GM12878 (cell line): ENCODE results near the gene REPIN1. TPM values are rescaled to one million over a fixed set of nuclear protein-coding genes. Genes with fewer than 3 reads are reported as not detected.

Experiments used
- ATAC-seq: fragments of 200-7000 bp; cut with Tn5 transposase; 3 replicates; pipeline ENCODE4 v1.9.1; 2020; ENCODE audit warnings: mild to moderate bottlenecking, moderate library complexity
- BruUV-seq: library from RNA; stranded (reverse); fragments of 400-500 nt; replicated peaks from 2 replicates; lab custom pipeline; 2021; lab: Mats Ljungman, UMichigan
- CTCF ChIA-PET: fragments of 300-600 bp; sonication (Branson Sonifier 250); formaldehyde crosslinking; extraction: SDS; loops from one replicate; lab custom pipeline; 2021; ENCODE audit warnings: inconsistent platforms; lab: Yijun Ruan, JAX
- POLR2A ChIA-PET: fragments of 350-600 bp; formaldehyde crosslinking; extraction: SDS; loops from one replicate; lab custom pipeline; 2021; ENCODE audit warnings: inconsistent platforms; lab: Charles Lee
- RAD21 ChIA-PET: fragments of 300-600 bp; sonication (Branson Sonifier 250); formaldehyde crosslinking; loops from one replicate; lab custom pipeline; 2023; ENCODE audit warnings: antibody characterized with exemption; ENCODE audit not compliant: unreplicated experiment; lab: Charles Lee
- SMC1A ChIA-PET: fragments of 300-600 bp; sonication (Branson Sonifier 250); formaldehyde crosslinking; loops from one replicate; lab custom pipeline; 2023; ENCODE audit not compliant: unreplicated experiment, uncharacterized antibody; lab: Charles Lee
- DNase-seq: peaks from one replicate; pipeline ENCODE4 v3.0.0-alpha.2; 2011; ENCODE audit warnings: low read depth, low spot score
- FAIRE-seq: peaks from 3 replicates; lab custom pipeline; 2011; peaks lifted over from hg19 to GRCh38; lab: Jason Lieb, UNC
- H2AFZ ChIP-seq: 2 replicates; pipeline ENCODE4 v1.6.0; 2011; ENCODE audit warnings: low read depth, low read length, control low read depth; ENCODE audit not compliant: control insufficient read depth
- H3K27ac ChIP-seq: 2 replicates; pipeline ENCODE4 v1.5.1; 2011; ENCODE audit warnings: control low read depth; ENCODE audit not compliant: control insufficient read depth, insufficient read depth
- H3K27me3 ChIP-seq, 2 experiments: replicated peaks in 1 of 2; 2 replicates each; pipeline versions ENCODE4 v1.6.0 to v1.6.1; 2011; ENCODE audit warnings: low read length in 1 of 2; ENCODE audit not compliant: control insufficient read depth in 2 of 2, insufficient read depth in 2 of 2
- H3K36me3 ChIP-seq, 2 experiments: 2 replicates each; pipeline ENCODE4 v1.5.1; 2011; ENCODE audit warnings: low read length in 1 of 2; ENCODE audit not compliant: control insufficient read depth in 2 of 2, insufficient read depth in 2 of 2
- H3K4me1 ChIP-seq: 2 replicates; pipeline ENCODE4 v1.6.1; 2011; ENCODE audit warnings: mild to moderate bottlenecking, low read length, moderate library complexity, mixed read lengths; ENCODE audit not compliant: control insufficient read depth, insufficient read depth
- H3K4me2 ChIP-seq: 2 replicates; pipeline ENCODE4 v1.6.0; 2011; ENCODE audit warnings: control low read depth; ENCODE audit not compliant: control insufficient read depth, insufficient read depth
- H3K4me3 ChIP-seq: fragments of 200-600 bp; sonication (generic); 2 replicates; pipeline ENCODE4 v1.5.1; 2016
- H3K79me2 ChIP-seq: 2 replicates; pipeline ENCODE4 v1.6.0; 2011; ENCODE audit warnings: low read length; ENCODE audit not compliant: control insufficient read depth, insufficient read depth
- H3K9ac ChIP-seq: 2 replicates; pipeline ENCODE4 v1.8.0; 2011; ENCODE audit warnings: low read length, control low read depth, mixed read lengths; ENCODE audit not compliant: control insufficient read depth, insufficient read depth
- H3K9me3 ChIP-seq: replicated peaks from 3 replicates; pipeline ENCODE4 v1.5.1; 2011; ENCODE audit warnings: mild to moderate bottlenecking, low read length; ENCODE audit not compliant: control insufficient read depth, insufficient read depth
- H4K20me1 ChIP-seq: 2 replicates; pipeline ENCODE4 v1.6.0; 2011; ENCODE audit not compliant: control insufficient read depth, insufficient read depth
- FOS ChIP-seq: IDR thresholded peaks from 3 replicates; pipeline ENCODE4 v1.6.1; 2011; ENCODE audit warnings: borderline replicate concordance; ENCODE audit not compliant: insufficient read length; ENCODE audit errors: extremely low read depth
- KLF5 ChIP-seq: fragments of 450-650 bp; IDR thresholded peaks from 2 replicates; pipeline ENCODE4 v1.6.1; 2014; ENCODE audit warnings: mild to moderate bottlenecking; ENCODE audit not compliant: partially characterized antibody
- MXI1 ChIP-seq: fragments of 150-350 bp; IDR thresholded peaks from 2 replicates; pipeline ENCODE4 v1.6.1; 2011; ENCODE audit warnings: low read depth, mild to moderate bottlenecking, inconsistent platforms, low read length, improper control_type of control experiment
- SRF ChIP-seq, 2 experiments: IDR thresholded peaks; 2 replicates each; pipeline ENCODE4 v1.6.1; 2011; ENCODE audit warnings: low read depth in 2 of 2, low read length in 2 of 2, mild to moderate bottlenecking in 1 of 2, moderate library complexity in 1 of 2
- TAF1 ChIP-seq: IDR thresholded peaks from 2 replicates; pipeline ENCODE4 v1.6.1; 2011; ENCODE audit warnings: mild to moderate bottlenecking, low read depth, low read length, borderline replicate concordance
- ZNF24 ChIP-seq: fragments of 450-650 bp; IDR thresholded peaks from 2 replicates; pipeline ENCODE4 v1.6.1; 2017; ENCODE audit warnings: antibody characterized with exemption, mild to moderate bottlenecking
- WGBS: methylation state at CpG from one replicate; pipeline ENCODE4 v1.1.6; 2016; ENCODE audit warnings: low lambda C conversion rate; ENCODE audit not compliant: insufficient replicate concordance, insufficient coverage; ENCODE audit errors: missing lambda C conversion rate; 5-methylcytosine and 5-hydroxymethylcytosine counted together
- in situ Hi-C: fragments of 300-500 bp; cut with MboI; formaldehyde crosslinking; loops from 9 replicates; pipeline ENCODE4 v1.14.3; 2018; ENCODE audit warnings: mixed read lengths
- intact Hi-C: fragments of 100-400 bp; cut with micrococcal nuclease; formaldehyde crosslinking; loops from one replicate; pipeline ENCODE4 v1.14.2; 2022; ENCODE audit not compliant: unreplicated experiment
- polyA plus RNA-seq, 11 experiments: library from polyadenylated mRNA; depleted of rRNA in 4 of 11; unstranded in 6 of 11; stranded (reverse) in 5 of 11; fragments of >200 nt; fragmentation: Nextera tagmentation in 4 of 11; fragmentation: Illumina TruSeq in 1 of 11; extraction: Ambion mirVana in 4 of 11; extraction: Trizol in 1 of 11; gene quantifications; 1 replicate in 1 of 11; 2 replicates in 10 of 11; pipeline versions ENCODE4 v1.2.1 to v1.2.3, GENCODE V29; 2011 to 2016; ENCODE audit warnings: inconsistent platforms in 2 of 11, missing spikeins in 2 of 11, low read depth in 1 of 11
- total RNA-seq, 4 experiments: library from RNA; depleted of rRNA in 3 of 4; stranded (reverse); fragments of >200 nt in 3 of 4; fragmentation: Illumina TruSeq in 1 of 4; extraction: Trizol in 1 of 4; gene quantifications; 2 replicates each; pipeline versions ENCODE4 v1.2.1 to v1.2.3, GENCODE V29; 2013 to 2021
- TF ChIP-seq, protein P1 (sequence below): IDR thresholded peaks from 2 replicates; pipeline ENCODE4 v1.6.1; 2012; ENCODE audit warnings: low read depth, low read length, improper control_type of control experiment
- TF ChIP-seq, protein P2 (sequence below): fragments of 450-650 bp; IDR thresholded peaks from 2 replicates; pipeline ENCODE4 v1.6.1; 2017; ENCODE audit warnings: mild to moderate bottlenecking, moderate library complexity
- TF ChIP-seq, protein P3 (sequence below): fragments of 150-350 bp; IDR thresholded peaks from 2 replicates; pipeline ENCODE4 v1.6.1; 2016; ENCODE audit warnings: low read depth, low read length

Gene REPIN1
- total and polyA plus RNA-seq, 10 of the 15 experiments (the other 5 are each of a cell fraction or from before 2014, with no cell fraction given): 5.1 to 172 (median 76.9) TPM

DNA sequence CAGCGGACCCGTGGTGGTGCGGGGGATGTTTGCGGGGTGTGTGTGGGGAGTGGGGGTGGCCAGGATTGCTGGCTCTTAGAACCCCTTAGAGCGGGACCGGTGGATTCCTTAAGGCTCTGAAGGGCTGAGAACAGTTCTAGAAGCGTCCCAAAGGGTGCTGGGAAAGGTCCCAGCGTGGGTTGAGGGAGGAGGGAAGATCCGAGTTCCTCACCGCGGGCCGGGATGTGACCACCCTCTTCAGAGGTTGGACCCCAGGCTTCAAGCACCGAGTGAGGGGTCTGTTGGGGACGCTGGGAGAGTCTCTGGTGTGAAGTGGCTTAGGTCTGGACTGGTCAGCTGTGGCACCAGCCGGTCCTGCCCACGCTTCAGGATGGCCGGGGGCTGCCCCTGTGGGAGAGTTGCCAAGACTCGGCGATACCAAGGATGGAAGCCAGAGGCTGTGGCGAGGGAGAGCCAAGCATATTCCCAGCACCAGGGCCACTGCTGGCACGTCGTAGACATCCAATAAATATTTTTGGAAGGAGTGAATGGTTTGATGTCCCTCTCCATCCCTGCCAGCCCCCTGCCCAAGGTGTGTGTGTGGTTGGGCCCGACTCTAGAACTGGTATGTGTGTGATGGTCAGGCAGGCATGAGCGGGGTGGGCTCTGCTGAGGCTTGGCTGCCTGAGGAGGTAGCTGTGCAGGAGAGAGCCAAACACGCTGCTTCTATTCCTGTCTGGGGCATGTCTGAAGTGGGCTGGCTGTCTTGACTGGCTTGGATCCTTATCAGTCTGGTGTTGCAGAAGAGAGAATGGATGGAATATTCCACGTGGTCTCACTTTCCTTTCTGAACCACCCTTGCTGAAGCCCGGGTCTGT lies 29.7 kb downstream of the REPIN1 start (continued):
- TF ChIP-seq, protein P1, sequence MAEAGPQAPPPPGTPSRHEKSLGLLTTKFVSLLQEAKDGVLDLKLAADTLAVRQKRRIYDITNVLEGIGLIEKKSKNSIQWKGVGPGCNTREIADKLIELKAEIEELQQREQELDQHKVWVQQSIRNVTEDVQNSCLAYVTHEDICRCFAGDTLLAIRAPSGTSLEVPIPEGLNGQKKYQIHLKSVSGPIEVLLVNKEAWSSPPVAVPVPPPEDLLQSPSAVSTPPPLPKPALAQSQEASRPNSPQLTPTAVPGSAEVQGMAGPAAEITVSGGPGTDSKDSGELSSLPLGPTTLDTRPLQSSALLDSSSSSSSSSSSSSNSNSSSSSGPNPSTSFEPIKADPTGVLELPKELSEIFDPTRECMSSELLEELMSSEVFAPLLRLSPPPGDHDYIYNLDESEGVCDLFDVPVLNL: no peak
- TF ChIP-seq ZNF24: no peak

DNA sequence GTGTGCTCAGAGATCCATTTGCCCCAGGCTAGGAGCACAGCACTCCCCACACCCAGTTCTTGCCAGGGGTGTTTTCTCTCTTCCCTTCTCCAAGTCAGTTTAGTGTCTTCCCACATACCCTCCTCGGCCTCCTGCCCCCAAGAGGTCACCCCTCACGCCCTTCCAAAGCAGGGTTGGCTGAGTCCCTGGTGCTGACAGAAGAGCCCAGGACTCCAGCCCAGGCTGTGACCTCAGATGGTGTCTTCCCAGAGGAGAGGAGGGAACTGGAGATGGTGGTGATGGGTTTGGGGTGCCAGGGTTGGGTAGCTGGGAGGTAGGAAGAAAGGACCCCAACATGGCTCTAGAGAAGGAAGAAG lies 30.3 kb downstream of the REPIN1 start:
- Histone ChIP-seq H3K4me1 (peaks cover 30% of the 10 kb centered on the region), H4K20me1 (no peaks in the 10 kb centered on the region; the same call in 1 of the 2 replicates), H3K4me2 (no peak overlapping the region), H3K9ac (no peak overlapping the region), H3K79me2 (no peaks in the 10 kb centered on the region), H3K27ac (no peak overlapping the region), H3K27me3 (no peaks in the 10 kb centered on the region), H3K9me3 (no peaks in the 10 kb centered on the region), H3K36me3 (peaks cover 0 to 12% of the 10 kb centered on the region in 2 experiments; a peak in 3 of 4 replicates), H3K4me3 (no peak overlapping the region), H2AFZ (no peak overlapping the region)
- WGBS: 73% methylated on average over 2 of the region's 2 CpGs
- intact Hi-C loops: no loop called here
- in situ Hi-C loops: no loop called here
- ChIA-PET CTCF (interaction anchor here (11.6 kb wide), 1 partner anchor 42 kb away, joined by 72 read pairs; no protein-coding TSS in a partner anchor), RAD21 (no interaction called here), SMC1A (interaction anchor here (1.9 to 5.9 kb wide), 2 partner anchors 15 to 21 kb away, joined by 6 to 37 read pairs; no protein-coding TSS in a partner anchor), POLR2A (interaction anchor here (1.0 to 1.6 kb wide), 2 partner anchors 21 to 25 kb away, joined by 3 to 6 read pairs; no protein-coding TSS in a partner anchor)
- BruUV-seq: no TSS peak
- ATAC-seq: no peak
- no peak for DNase-seq
- no peak for FAIRE-seq
- TF ChIP-seq, protein P2, sequence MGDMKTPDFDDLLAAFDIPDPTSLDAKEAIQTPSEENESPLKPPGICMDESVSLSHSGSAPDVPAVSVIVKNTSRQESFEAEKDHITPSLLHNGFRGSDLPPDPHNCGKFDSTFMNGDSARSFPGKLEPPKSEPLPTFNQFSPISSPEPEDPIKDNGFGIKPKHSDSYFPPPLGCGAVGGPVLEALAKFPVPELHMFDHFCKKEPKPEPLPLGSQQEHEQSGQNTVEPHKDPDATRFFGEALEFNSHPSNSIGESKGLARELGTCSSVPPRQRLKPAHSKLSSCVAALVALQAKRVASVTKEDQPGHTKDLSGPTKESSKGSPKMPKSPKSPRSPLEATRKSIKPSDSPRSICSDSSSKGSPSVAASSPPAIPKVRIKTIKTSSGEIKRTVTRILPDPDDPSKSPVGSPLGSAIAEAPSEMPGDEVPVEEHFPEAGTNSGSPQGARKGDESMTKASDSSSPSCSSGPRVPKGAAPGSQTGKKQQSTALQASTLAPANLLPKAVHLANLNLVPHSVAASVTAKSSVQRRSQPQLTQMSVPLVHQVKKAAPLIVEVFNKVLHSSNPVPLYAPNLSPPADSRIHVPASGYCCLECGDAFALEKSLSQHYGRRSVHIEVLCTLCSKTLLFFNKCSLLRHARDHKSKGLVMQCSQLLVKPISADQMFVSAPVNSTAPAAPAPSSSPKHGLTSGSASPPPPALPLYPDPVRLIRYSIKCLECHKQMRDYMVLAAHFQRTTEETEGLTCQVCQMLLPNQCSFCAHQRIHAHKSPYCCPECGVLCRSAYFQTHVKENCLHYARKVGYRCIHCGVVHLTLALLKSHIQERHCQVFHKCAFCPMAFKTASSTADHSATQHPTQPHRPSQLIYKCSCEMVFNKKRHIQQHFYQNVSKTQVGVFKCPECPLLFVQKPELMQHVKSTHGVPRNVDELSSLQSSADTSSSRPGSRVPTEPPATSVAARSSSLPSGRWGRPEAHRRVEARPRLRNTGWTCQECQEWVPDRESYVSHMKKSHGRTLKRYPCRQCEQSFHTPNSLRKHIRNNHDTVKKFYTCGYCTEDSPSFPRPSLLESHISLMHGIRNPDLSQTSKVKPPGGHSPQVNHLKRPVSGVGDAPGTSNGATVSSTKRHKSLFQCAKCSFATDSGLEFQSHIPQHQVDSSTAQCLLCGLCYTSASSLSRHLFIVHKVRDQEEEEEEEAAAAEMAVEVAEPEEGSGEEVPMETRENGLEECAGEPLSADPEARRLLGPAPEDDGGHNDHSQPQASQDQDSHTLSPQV: no peak
- TF ChIP-seq KLF5 (no peak), FOS (no peak), TAF1 (no peak), MXI1 (no peak), SRF (IDR thresholded peaks at IDR 0.05; ENCODE audit: low read depth in 2 of 2, low read length in 2 of 2) (no peak)
- TF ChIP-seq, protein P3, sequence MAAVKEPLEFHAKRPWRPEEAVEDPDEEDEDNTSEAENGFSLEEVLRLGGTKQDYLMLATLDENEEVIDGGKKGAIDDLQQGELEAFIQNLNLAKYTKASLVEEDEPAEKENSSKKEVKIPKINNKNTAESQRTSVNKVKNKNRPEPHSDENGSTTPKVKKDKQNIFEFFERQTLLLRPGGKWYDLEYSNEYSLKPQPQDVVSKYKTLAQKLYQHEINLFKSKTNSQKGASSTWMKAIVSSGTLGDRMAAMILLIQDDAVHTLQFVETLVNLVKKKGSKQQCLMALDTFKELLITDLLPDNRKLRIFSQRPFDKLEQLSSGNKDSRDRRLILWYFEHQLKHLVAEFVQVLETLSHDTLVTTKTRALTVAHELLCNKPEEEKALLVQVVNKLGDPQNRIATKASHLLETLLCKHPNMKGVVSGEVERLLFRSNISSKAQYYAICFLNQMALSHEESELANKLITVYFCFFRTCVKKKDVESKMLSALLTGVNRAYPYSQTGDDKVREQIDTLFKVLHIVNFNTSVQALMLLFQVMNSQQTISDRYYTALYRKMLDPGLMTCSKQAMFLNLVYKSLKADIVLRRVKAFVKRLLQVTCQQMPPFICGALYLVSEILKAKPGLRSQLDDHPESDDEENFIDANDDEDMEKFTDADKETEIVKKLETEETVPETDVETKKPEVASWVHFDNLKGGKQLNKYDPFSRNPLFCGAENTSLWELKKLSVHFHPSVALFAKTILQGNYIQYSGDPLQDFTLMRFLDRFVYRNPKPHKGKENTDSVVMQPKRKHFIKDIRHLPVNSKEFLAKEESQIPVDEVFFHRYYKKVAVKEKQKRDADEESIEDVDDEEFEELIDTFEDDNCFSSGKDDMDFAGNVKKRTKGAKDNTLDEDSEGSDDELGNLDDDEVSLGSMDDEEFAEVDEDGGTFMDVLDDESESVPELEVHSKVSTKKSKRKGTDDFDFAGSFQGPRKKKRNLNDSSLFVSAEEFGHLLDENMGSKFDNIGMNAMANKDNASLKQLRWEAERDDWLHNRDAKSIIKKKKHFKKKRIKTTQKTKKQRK: no peak
